WI38 (cell line): ENCODE measurements around the gene PRR5.

Source experiments
- H3K4me3 ChIP-seq: 2 replicates; pipeline ENCODE4 v1.5.1; 2011; ENCODE audit warnings: low read depth, mild to moderate bottlenecking, control low read depth, low read length
- TF ChIP-seq, protein P1 (sequence below): IDR thresholded peaks from 2 replicates; pipeline ENCODE4 v1.5.1; 2012; ENCODE audit warnings: low read depth, mild to moderate bottlenecking, control low read depth, low read length

PRR5 gene

DNA sequence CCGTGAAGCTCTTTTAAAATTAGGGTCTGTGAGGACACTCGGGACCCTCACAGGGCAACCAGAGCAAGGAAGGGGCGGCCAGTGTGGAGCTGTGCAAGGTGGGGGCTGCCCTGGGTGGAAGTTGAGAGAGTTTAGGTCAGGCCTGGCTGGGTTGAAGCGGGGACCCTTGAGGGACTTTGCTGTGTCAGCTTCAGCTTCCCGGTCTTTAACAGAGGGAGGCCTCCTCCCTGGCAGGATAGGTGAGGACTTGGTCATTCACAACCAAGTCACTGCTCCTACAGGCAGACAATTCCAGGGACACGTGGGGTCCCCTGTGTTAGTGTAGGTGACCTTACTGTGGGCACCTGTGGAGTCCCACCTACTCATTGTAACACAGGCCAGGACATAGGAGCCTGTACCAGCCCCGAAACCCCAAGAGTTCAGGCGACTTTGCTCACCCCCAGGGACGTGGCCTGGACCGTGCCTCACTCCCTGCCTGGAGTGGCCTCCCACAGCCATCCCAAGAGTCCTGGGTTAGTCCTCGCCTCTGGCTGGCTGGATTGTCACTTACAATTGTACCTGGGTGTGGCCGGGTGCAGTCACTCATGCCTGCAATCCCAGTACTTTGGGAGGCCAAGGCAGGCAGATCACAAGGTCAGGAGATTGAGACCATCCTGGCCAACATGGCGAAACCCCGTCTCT lies 31.6 kb downstream of the PRR5 start:
- H3K4me3 ChIP-seq: no peak overlapping the region
- TF ChIP-seq, protein P1, sequence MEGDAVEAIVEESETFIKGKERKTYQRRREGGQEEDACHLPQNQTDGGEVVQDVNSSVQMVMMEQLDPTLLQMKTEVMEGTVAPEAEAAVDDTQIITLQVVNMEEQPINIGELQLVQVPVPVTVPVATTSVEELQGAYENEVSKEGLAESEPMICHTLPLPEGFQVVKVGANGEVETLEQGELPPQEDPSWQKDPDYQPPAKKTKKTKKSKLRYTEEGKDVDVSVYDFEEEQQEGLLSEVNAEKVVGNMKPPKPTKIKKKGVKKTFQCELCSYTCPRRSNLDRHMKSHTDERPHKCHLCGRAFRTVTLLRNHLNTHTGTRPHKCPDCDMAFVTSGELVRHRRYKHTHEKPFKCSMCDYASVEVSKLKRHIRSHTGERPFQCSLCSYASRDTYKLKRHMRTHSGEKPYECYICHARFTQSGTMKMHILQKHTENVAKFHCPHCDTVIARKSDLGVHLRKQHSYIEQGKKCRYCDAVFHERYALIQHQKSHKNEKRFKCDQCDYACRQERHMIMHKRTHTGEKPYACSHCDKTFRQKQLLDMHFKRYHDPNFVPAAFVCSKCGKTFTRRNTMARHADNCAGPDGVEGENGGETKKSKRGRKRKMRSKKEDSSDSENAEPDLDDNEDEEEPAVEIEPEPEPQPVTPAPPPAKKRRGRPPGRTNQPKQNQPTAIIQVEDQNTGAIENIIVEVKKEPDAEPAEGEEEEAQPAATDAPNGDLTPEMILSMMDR: no peak

DNA sequence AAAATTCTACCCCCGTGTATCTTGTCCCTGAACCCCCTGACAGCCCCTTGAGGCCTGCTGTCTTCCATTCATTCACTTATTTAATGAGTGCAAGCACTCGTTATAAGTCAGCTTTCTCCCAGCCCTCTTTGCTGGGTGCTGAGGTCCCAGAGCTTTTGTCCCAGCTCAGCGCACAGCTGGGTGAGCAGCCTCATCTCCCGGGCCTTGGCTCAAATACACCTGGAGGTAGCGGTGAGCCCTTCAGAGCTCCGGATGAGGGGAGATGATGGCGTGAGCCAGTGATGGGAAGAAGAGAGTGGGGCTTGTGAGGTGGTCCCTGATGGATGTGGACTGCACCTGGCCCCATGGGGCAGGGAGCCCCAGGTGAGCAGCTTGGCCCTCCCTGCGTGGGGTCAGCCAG lies 32.3 kb downstream of the PRR5 start:
- no peak overlapping the region for H3K4me3 ChIP-seq
- TF ChIP-seq, protein P1: no peak

DNA sequence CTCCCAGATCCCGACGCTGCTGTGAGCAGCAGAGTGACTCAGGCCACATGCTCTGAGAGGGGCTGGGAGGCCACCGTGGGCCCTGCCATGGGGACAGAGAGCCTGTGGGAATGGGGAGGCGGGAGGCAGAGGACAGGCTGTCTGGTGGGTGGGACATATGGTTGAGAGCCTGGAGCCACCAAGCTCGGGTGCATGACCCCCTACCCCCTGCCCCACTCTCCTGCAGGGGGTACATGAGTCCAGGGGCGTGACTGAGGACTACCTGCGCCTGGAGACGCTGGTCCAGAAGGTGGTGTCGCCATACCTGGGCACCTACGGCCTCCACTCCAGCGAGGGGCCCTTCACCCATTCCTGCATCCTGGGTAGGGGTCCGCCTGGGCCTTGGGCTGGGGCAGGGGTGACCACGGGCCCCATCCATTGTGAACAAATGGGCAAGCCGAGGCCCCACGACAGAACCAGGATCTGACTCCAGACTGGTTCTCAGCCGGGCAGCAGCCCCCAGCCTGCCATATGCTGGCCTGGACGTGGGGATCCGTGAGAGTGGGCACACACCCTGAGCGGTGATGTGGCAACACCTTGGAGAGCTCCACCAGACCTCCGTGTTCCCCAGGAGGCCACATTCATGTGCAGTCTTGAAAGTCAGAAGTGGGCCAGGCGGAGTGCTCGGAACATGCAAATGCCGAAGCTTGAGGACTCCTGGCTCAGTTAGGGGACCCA lies 33.0 kb downstream of the PRR5 start:
- H3K4me3 ChIP-seq: no peak overlapping the region
- TF ChIP-seq, protein P1: no peak

DNA sequence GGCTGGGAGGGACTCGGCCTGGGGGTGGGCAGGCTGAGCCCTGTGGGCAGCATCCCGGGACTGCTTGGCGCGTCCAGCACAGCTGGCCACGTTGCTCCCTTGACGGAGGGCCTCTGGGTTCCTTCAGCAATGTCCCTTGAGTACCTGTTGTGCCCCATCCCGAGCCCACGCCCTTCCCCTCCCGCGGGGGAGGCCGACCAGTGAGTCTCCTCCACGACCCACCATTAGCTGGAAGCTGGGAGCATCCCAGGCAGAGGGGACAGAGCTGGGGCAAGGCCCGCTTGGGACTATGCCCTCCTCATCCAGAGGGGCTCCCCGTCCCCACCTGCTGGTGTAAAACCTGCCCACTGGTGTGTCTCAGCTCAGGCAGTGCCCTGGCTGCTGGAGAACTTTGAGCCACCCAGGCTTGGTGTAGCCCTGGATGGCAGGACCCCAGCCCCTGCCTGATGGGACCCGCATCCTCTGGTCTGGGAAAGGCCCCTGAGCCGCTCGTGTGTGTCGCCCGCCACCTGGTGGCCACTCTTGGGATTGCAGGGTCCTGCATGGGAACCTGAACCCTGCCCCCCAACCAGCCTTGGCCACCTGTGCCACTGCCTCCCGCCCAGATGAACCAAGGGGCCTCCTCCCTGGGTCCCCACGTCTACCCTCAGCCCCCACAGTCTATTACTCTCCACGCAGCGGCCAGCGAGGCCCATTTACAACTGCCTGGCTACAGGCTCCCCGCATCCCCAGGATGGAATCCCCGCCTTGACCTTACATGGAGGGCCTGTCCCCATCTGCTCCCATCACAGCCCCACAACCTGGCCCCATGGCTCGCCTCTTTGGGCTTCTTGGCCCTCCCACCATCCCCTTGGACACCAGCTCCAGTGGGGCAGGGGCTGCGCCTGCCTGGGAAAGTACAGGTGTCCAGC lies 33.8 kb downstream of the PRR5 start:
- TF ChIP-seq, protein P1: peak; percentile 42
- H3K4me3 ChIP-seq: no peak overlapping the region

DNA sequence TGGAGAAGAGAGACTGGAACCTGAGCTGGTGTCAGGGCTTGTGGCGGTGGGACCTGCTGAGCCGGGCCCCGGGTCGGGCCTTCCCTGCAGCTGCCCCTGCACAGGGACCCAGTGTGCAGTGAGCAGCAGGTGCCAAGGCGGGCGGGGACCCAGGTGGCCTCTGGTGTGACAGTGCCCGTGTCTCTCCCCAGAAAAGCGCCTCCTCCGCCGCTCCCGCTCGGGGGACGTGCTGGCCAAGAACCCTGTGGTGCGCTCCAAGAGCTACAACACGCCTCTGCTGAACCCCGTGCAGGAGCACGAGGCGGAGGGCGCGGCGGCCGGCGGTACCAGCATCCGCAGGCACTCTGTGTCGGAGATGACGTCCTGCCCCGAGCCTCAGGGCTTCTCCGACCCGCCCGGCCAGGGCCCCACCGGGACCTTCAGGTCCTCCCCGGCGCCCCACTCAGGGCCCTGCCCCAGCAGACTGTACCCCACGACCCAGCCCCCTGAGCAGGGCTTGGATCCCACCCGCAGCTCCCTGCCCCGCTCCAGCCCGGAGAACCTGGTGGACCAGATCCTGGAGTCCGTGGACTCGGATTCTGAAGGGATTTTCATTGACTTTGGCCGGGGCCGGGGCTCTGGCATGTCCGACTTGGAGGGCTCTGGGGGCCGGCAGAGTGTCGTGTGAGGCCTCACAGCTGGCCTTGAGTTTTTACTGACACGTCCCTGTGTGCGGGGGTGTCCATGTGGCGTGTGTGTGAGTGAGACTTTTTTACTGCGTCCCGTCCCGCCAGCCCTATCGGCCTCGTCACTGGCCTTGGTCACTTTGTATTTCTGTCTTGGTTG lies 34.8 kb downstream of the PRR5 start:
- TF ChIP-seq, protein P1: no peak
- no peak overlapping the region for H3K4me3 ChIP-seq

DNA sequence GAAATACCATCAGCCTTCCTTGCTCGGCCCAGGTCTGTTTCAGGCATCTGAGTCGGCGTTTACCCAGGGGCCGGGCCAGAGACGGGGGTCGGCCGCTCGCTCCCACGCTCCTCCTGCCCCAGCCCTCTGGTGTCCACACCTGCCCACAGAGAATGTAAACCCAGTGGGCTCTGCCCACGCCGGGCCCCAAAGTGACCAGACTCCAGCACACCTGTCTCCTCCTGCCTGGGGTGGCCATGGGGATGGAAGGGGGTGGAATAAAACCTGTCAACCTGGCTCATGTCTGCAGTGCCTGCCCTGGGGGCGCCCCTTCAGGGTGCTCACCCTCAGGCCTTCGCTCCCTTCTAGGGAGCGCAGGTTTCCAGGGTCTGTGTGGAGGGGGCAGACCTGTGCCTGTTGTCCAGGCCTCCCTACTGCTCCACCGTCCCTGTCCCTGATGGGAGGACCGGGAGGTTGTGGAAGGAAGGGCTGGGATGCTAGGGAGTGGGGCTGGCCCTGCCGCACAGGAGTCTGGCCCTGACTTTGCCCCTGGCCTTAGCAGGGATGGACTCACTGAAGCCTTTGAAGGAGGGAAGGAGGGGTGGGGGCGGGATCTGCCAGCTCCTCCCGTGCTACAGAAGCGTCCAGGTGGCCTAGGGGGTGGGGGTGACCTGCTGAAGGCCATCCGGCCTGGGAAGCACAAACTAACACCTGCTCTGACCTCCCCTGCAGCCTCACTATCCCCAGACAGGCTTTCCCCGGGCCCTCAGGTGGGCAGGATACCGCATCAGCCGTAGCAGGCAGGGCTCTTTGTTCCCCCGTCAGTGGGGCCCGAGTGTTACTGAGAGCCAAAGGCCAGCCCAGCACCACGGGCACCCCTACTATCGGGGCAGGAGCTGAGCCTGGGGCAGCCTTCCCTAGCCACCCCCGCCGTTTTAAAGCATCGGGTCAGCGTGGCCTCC lies 35.7 kb downstream of the PRR5 start:
- TF ChIP-seq, protein P1: no peak
- H3K4me3 ChIP-seq: no peak overlapping the region
